PC-9 (cell line): Measurements from ENCODE around the gene SPINT3. TPM values are rescaled to one million over a fixed set of nuclear protein-coding genes. Genes with fewer than 3 reads are reported as not detected.
A peak's percentile ranks its signal among the peaks of the same experiment; 100 is the strongest.

ENCODE experiments used
- BruUV-seq: library from RNA; stranded (reverse); fragments of 400-500 nt; replicated peaks from 2 replicates; lab custom pipeline; 2021; lab: Mats Ljungman, UMichigan
- CTCF ChIA-PET: fragments of 300-600 bp; sonication (Branson Sonifier 250); formaldehyde crosslinking; loops from one replicate; lab custom pipeline; 2022; ENCODE audit warnings: antibody characterized with exemption; lab: Charles Lee
- POLR2A ChIA-PET: fragments of 300-600 bp; sonication (Branson Sonifier 250); formaldehyde crosslinking; loops from one replicate; lab custom pipeline; 2022; ENCODE audit warnings: antibody characterized with exemption; ENCODE audit not compliant: unreplicated experiment; lab: Charles Lee
- DNase-seq, 2 experiments: peaks; one replicate each; pipeline versions ENCODE4 v3.0.0 to v3.0.0-alpha.2; 2015 to 2022; ENCODE audit warnings: mixed read lengths in 1 of 2
- H2AFZ ChIP-seq: fragments of 200-600 bp; sonication (generic); 2 replicates; pipeline ENCODE4 v1.8.1; 2017; ENCODE audit warnings: antibody characterized with exemption
- H3F3A ChIP-seq: fragments of 200-600 bp; sonication (generic); 2 replicates; pipeline ENCODE4 v1.8.1; 2017; ENCODE audit warnings: antibody characterized with exemption, mild to moderate bottlenecking, low read depth; ENCODE audit not compliant: insufficient read depth
- H3K27ac ChIP-seq: fragments of 200-600 bp; sonication (generic); 2 replicates; pipeline ENCODE4 v1.6.1; 2016; ENCODE audit warnings: mixed run types
- H3K27me3 ChIP-seq: fragments of 200-600 bp; sonication (generic); 2 replicates; pipeline ENCODE4 v1.6.1; 2016; ENCODE audit warnings: low read depth, mixed run types; ENCODE audit not compliant: insufficient read depth
- H3K36me3 ChIP-seq: fragments of 200-600 bp; sonication (generic); 2 replicates; pipeline ENCODE4 v1.6.1; 2016; ENCODE audit warnings: low read depth, mixed run types
- H3K4me1 ChIP-seq: fragments of 200-600 bp; sonication (generic); replicated peaks from 2 replicates; pipeline ENCODE4 v1.6.1; 2016; ENCODE audit warnings: mixed run types; ENCODE audit not compliant: insufficient read depth
- H3K4me2 ChIP-seq: fragments of 200-600 bp; sonication (generic); 2 replicates; pipeline ENCODE4 v1.6.1; 2017; ENCODE audit warnings: mixed run types
- H3K4me3 ChIP-seq: fragments of 200-600 bp; sonication (generic); 2 replicates; pipeline ENCODE4 v1.6.1; 2016; ENCODE audit warnings: mixed run types
- H3K79me2 ChIP-seq: fragments of 200-600 bp; sonication (generic); 2 replicates; pipeline ENCODE4 v1.6.1; 2017; ENCODE audit warnings: low read depth, mixed run types
- H3K9me2 ChIP-seq: fragments of 200-600 bp; sonication (generic); 2 replicates; pipeline ENCODE4 v1.8.1; 2017; ENCODE audit warnings: mild to moderate bottlenecking; ENCODE audit not compliant: insufficient read depth
- H3K9me3 ChIP-seq: fragments of 200-600 bp; sonication (generic); 2 replicates; pipeline ENCODE4 v1.8.1; 2016; ENCODE audit warnings: low read depth; ENCODE audit not compliant: insufficient read depth
- H4K20me1 ChIP-seq: fragments of 200-600 bp; sonication (generic); 2 replicates; pipeline ENCODE4 v1.8.1; 2017; ENCODE audit not compliant: insufficient read depth
- EZH2 ChIP-seq: fragments of 200-600 bp; sonication (generic); IDR thresholded peaks from 2 replicates; pipeline ENCODE4 v1.8.0; 2017; ENCODE audit warnings: antibody characterized with exemption, low read depth
- intact Hi-C: fragments of 100-400 bp; cut with micrococcal nuclease; formaldehyde crosslinking; loops from one replicate; pipeline ENCODE4 v1.10.0; 2022; ENCODE audit not compliant: unreplicated experiment
- total RNA-seq: library from RNA; stranded (reverse); gene quantifications from 2 replicates; pipeline ENCODE4 v1.2.3, GENCODE V29; 2021
- TF ChIP-seq, protein P1 (sequence below): fragments of 200-600 bp; sonication (generic); conservative IDR thresholded peaks from 2 replicates; pipeline ENCODE4 v1.6.1; 2017; ENCODE audit warnings: mixed run types, antibody characterized with exemption, mild to moderate bottlenecking, moderate library complexity

The SPINT3 gene
- total RNA-seq, 1 experiment from 2014 or later = not detected

DNA sequence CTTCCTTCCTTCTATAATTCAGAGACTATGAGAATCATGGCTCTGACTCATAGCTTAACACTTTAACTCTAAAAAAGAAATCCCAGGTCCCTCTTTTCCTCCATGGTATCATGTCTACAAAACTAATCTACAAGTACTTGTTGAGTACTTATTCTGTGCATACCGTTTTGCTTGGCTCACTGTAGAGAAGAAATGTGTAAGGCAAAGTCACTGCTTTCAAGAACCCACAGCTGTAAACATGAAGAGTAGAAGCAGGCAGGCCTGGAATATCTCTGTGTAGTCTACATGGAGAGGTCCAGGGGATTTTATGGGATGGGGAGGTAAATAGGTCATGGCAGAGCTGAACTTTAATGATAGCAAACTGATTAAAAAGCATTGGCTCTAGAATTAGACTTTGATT, 13.8 kb downstream of the SPINT3 start:
- no peaks in the 10 kb centered on the region for H4K20me1 ChIP-seq
- ChIA-PET CTCF (interaction anchor here (0.5 kb wide), 1 partner anchor 217 kb away, joined by 8 read pairs; no protein-coding TSS in a partner anchor), POLR2A (interaction anchor here (0.7 kb wide), 1 partner anchor 41 kb away, joined by 3 read pairs; no protein-coding TSS in a partner anchor)
- peaks cover 6% of the 10 kb centered on the region for H3F3A ChIP-seq
- intact Hi-C loops = no loop called here
- no peaks in the 10 kb centered on the region for H3K9me2 ChIP-seq
- peaks cover 6% of the 10 kb centered on the region for H3K4me1 ChIP-seq
- no peak overlapping the region for H3K4me3 ChIP-seq
- no peaks in the 10 kb centered on the region for H3K9me3 ChIP-seq
- no peaks in the 10 kb centered on the region for H3K79me2 ChIP-seq
- H3K36me3 ChIP-seq = no peaks in the 10 kb centered on the region
- peak in 1 of 2 experiments; percentile 32 for DNase-seq
- no peaks in the 10 kb centered on the region for H3K27me3 ChIP-seq
- H2AFZ ChIP-seq = no peak overlapping the region
- H3K27ac ChIP-seq = no peak overlapping the region
- no TSS peak for BruUV-seq
- no peak overlapping the region for H3K4me2 ChIP-seq
- no peak for TF ChIP-seq EZH2
- TF ChIP-seq, protein P1, sequence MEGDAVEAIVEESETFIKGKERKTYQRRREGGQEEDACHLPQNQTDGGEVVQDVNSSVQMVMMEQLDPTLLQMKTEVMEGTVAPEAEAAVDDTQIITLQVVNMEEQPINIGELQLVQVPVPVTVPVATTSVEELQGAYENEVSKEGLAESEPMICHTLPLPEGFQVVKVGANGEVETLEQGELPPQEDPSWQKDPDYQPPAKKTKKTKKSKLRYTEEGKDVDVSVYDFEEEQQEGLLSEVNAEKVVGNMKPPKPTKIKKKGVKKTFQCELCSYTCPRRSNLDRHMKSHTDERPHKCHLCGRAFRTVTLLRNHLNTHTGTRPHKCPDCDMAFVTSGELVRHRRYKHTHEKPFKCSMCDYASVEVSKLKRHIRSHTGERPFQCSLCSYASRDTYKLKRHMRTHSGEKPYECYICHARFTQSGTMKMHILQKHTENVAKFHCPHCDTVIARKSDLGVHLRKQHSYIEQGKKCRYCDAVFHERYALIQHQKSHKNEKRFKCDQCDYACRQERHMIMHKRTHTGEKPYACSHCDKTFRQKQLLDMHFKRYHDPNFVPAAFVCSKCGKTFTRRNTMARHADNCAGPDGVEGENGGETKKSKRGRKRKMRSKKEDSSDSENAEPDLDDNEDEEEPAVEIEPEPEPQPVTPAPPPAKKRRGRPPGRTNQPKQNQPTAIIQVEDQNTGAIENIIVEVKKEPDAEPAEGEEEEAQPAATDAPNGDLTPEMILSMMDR = no peak

DNA sequence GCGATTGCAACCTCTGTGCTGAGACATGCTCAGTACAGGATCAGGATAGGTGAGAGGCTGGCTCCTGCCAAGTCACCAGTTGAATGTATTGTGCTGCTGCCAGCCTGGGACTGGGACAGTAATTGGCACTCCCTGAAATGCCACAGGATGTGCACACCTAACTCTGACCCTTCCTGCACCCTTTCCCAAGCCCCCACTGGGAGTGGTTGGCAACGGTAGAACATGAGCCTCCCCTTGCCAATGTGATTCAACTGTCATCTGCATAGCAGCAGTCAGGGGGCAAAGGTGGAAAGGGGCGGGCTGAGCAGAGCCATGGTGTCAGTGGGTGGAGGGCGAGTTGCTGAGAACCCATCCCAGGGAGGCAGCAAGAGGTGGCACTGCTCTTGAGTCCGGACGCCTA, 15.4 kb downstream of the SPINT3 start:
- H3K79me2 ChIP-seq = no peaks in the 10 kb centered on the region
- H3K9me3 ChIP-seq = no peaks in the 10 kb centered on the region
- H3K4me3 ChIP-seq = no peak overlapping the region
- intact Hi-C loops = no loop called here
- DNase-seq = peak in 1 of 2 experiments; percentile 33
- no TSS peak for BruUV-seq
- no peak overlapping the region for H3K4me2 ChIP-seq
- no peak overlapping the region for H3K27ac ChIP-seq
- no peaks in the 10 kb centered on the region for H3K9me2 ChIP-seq
- no peaks in the 10 kb centered on the region for H3K36me3 ChIP-seq
- POLR2A ChIA-PET = no interaction called here
- H4K20me1 ChIP-seq = no peaks in the 10 kb centered on the region
- TF ChIP-seq, protein P1 = no peak
- no peak for TF ChIP-seq EZH2
- CTCF ChIA-PET = no interaction called here
- H3F3A ChIP-seq = no peaks in the 10 kb centered on the region
- no peak overlapping the region for H2AFZ ChIP-seq
- H3K4me1 ChIP-seq = no peaks in the 10 kb centered on the region
- H3K27me3 ChIP-seq = no peaks in the 10 kb centered on the region

DNA sequence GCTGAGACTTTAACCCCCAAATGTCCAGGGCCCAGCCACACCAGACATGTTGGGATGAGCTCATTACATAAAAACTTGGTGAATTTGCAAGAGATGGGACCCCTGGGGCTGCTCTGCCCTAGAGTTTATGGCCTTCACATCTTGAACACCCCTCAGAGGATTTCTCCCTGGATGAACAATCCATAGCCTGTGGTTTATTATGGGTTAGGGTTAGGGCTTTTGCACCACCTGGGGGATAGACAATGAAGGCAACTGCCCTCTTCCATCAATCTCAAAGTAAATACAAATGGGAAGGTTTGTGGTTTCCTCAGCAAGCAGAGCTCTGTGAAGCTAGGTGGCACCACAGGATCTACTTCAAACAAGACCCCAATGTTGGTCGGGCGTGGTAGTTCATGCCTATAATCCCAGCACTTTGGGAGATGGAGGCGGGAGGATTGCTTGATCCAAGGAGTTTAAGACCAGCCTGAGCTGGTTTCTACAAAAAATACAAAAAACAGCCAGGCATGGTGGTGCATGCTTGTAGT, 17.4 kb downstream of the SPINT3 start:
- no peaks in the 10 kb centered on the region for H3K27me3 ChIP-seq
- ChIA-PET CTCF (no interaction called here), POLR2A (no interaction called here)
- no peak overlapping the region for H3K27ac ChIP-seq
- no peak overlapping the region for H3K4me3 ChIP-seq
- intact Hi-C loops = no loop called here
- no peaks in the 10 kb centered on the region for H3K4me1 ChIP-seq
- H3K36me3 ChIP-seq = no peaks in the 10 kb centered on the region
- no TSS peak for BruUV-seq
- TF ChIP-seq EZH2 = no peak
- TF ChIP-seq, protein P1 = no peak
- H3F3A ChIP-seq = peaks cover 4% of the 10 kb centered on the region; the same call in 1 of the 2 replicates
- H3K9me2 ChIP-seq = no peaks in the 10 kb centered on the region
- peak in 1 of 2 experiments; percentile 31 for DNase-seq
- H4K20me1 ChIP-seq = no peaks in the 10 kb centered on the region
- no peak overlapping the region for H2AFZ ChIP-seq
- H3K79me2 ChIP-seq = no peaks in the 10 kb centered on the region
- no peak overlapping the region for H3K4me2 ChIP-seq
- no peaks in the 10 kb centered on the region for H3K9me3 ChIP-seq
